Smooth muscle cell (in vitro differentiated cells): Measurements from ENCODE around the gene DOC2B. TPM values are rescaled to one million over a fixed set of nuclear protein-coding genes. Genes with fewer than 3 reads are reported as not detected.
"Not testable (repeated sequence)": the region's sequence is repeated elsewhere in the genome, so short reads cannot be mapped to it uniquely, and the experiment has no call there.

Experiments
- DNase-seq: peaks from one replicate; lab custom pipeline; 2025; ENCODE audit not compliant: unreplicated experiment; lab: John Stamatoyannopoulos, UW
- H2AFZ ChIP-seq: fragments of 200-600 bp; sonication (generic); 2 replicates; pipeline ENCODE4 v1.6.0; 2016; ENCODE audit warnings: antibody characterized with exemption, low read depth, mild to moderate bottlenecking
- H3F3A ChIP-seq: fragments of 200-600 bp; sonication (generic); 2 replicates; pipeline ENCODE4 v1.6.0; 2017; ENCODE audit warnings: antibody characterized with exemption, low read depth
- H3K27ac ChIP-seq: fragments of 200-600 bp; sonication (generic); 2 replicates; pipeline ENCODE4 v1.5.1; 2016; ENCODE audit warnings: low read depth, mild to moderate bottlenecking
- H3K27me3 ChIP-seq: fragments of 200-600 bp; sonication (generic); 2 replicates; pipeline ENCODE4 v1.6.1; 2016; ENCODE audit warnings: low read depth, mild to moderate bottlenecking
- H3K36me3 ChIP-seq: fragments of 200-600 bp; sonication (generic); 2 replicates; pipeline ENCODE4 v1.5.1; 2016; ENCODE audit warnings: low read depth
- H3K4me1 ChIP-seq: fragments of 200-600 bp; sonication (generic); 2 replicates; pipeline ENCODE4 v1.5.1; 2016; ENCODE audit warnings: low read depth
- H3K4me2 ChIP-seq: fragments of 200-600 bp; sonication (generic); 2 replicates; pipeline ENCODE4 v1.6.0; 2016; ENCODE audit warnings: mild to moderate bottlenecking
- H3K4me3 ChIP-seq: fragments of 200-600 bp; sonication (generic); 2 replicates; pipeline ENCODE4 v1.5.1; 2016; ENCODE audit warnings: mild to moderate bottlenecking
- H3K79me2 ChIP-seq: fragments of 200-600 bp; sonication (generic); 2 replicates; pipeline ENCODE4 v1.6.0; 2016; ENCODE audit warnings: low read depth, mild to moderate bottlenecking
- H3K9ac ChIP-seq: fragments of 200-600 bp; sonication (generic); 2 replicates; pipeline ENCODE4 v1.6.0; 2016; ENCODE audit warnings: low read depth
- H3K9me3 ChIP-seq: fragments of 200-600 bp; sonication (generic); replicated peaks from 2 replicates; pipeline ENCODE4 v1.5.1; 2016; ENCODE audit warnings: low read depth
- H4K20me1 ChIP-seq: fragments of 200-600 bp; sonication (generic); 2 replicates; pipeline ENCODE4 v1.6.0; 2016; ENCODE audit warnings: low read depth
- CTCF ChIP-seq: fragments of 200-600 bp; sonication (generic); IDR thresholded peaks from 2 replicates; pipeline ENCODE4 v1.5.1; 2017; ENCODE audit warnings: borderline replicate concordance, mild to moderate bottlenecking, antibody characterized with exemption; ENCODE audit not compliant: insufficient read depth, poor library complexity, severe bottlenecking
- WGBS: methylation state at CpG from one replicate; pipeline ENCODE4 v1.1.7; 2016; ENCODE audit warnings: low lambda C conversion rate; 5-methylcytosine and 5-hydroxymethylcytosine counted together
- polyA plus RNA-seq: library from polyadenylated mRNA; unstranded; fragments of >200 nt; fragmentation: Nextera tagmentation; extraction: Ambion mirVana; gene quantifications from 2 replicates; pipeline ENCODE4 v1.2.1, GENCODE V29; 2016
- total RNA-seq: library from RNA; depleted of rRNA; stranded (reverse); fragments of >200 nt; gene quantifications from 2 replicates; pipeline ENCODE4 v1.2.3, GENCODE V29; 2014

The DOC2B gene
- total and polyA plus RNA-seq, 2 experiments from 2014 or later: 0.24 to 0.27 TPM

GRCh38 chr17:226108-227077 lies 44.9 kb upstream of the DOC2B start:
- peaks cover 9% of the 10 kb centered on the region for H3K4me1 ChIP-seq
- H3K79me2 ChIP-seq: no peaks in the 10 kb centered on the region
- H3K9ac ChIP-seq: no peak overlapping the region
- no peaks in the 10 kb centered on the region for H3K27me3 ChIP-seq
- no peak overlapping the region for H2AFZ ChIP-seq
- no peak for TF ChIP-seq CTCF
- H3K4me3 ChIP-seq: no peak overlapping the region
- H3F3A ChIP-seq: peaks cover 3% of the 10 kb centered on the region
- WGBS: 71% methylated on average over 24 of the region's 24 CpGs
- no peak overlapping the region for H3K27ac ChIP-seq
- DNase-seq: no peak
- H3K4me2 ChIP-seq: peak overlapping the region; percentile 3
- no peaks in the 10 kb centered on the region for H4K20me1 ChIP-seq
- H3K9me3 ChIP-seq: no peaks in the 10 kb centered on the region
- H3K36me3 ChIP-seq: no peaks in the 10 kb centered on the region

GRCh38 chr17:225551-225950 lies 44.1 kb upstream of the DOC2B start:
- no peaks in the 10 kb centered on the region for H4K20me1 ChIP-seq
- WGBS: 90% methylated on average over 9 of the region's 9 CpGs

GRCh38 chr17:224576-224975 lies 43.1 kb upstream of the DOC2B start:
- H3K4me2 ChIP-seq, H3F3A ChIP-seq, H3K27me3 ChIP-seq, H4K20me1 ChIP-seq, H3K9me3 ChIP-seq, H3K79me2 ChIP-seq, H3K4me3 ChIP-seq, H3K27ac ChIP-seq, H2AFZ ChIP-seq, H3K36me3 ChIP-seq, H3K4me1 ChIP-seq, DNase-seq, H3K9ac ChIP-seq: not testable (repeated sequence)
- WGBS: 92% methylated on average over 2 of the region's 2 CpGs

More at GRCh38 chr17:225551-225950, 44.1 kb upstream of the DOC2B start:
- Histone ChIP-seq H3K4me2 (no peak overlapping the region), H2AFZ (no peak overlapping the region), H3K36me3 (no peaks in the 10 kb centered on the region), H3F3A (peaks cover 3% of the 10 kb centered on the region), H3K9ac (no peak overlapping the region), H3K4me3 (no peak overlapping the region), H3K9me3 (no peaks in the 10 kb centered on the region), H3K27me3 (no peaks in the 10 kb centered on the region), H3K27ac (no peak overlapping the region), H3K4me1 (peaks cover 9% of the 10 kb centered on the region), H3K79me2 (no peaks in the 10 kb centered on the region)
- no peak for DNase-seq
- no peak for TF ChIP-seq CTCF

GRCh38 chr17:223723-224471 lies 42.4 kb upstream of the DOC2B start:
- H3K4me2 ChIP-seq: no peak overlapping the region

More at GRCh38 chr17:223723-224471, 42.4 kb upstream of the DOC2B start:
- no peaks in the 10 kb centered on the region for H3K36me3 ChIP-seq
- H4K20me1 ChIP-seq: no peaks in the 10 kb centered on the region
- no peaks in the 10 kb centered on the region for H3K9me3 ChIP-seq
- WGBS: 87% methylated on average over 12 of the region's 12 CpGs
- H3K9ac ChIP-seq: no peak overlapping the region
- peaks cover 3% of the 10 kb centered on the region for H3F3A ChIP-seq
- no peak overlapping the region for H3K27ac ChIP-seq
- H2AFZ ChIP-seq: no peak overlapping the region
- no peak overlapping the region for H3K4me3 ChIP-seq
- H3K4me1 ChIP-seq: peaks cover 9% of the 10 kb centered on the region
- no peaks in the 10 kb centered on the region for H3K27me3 ChIP-seq
- no peaks in the 10 kb centered on the region for H3K79me2 ChIP-seq
- DNase-seq: no peak
- no peak for TF ChIP-seq CTCF
